Measurements from ENCODE around the gene PDCL2.
A peak's percentile ranks its signal among the peaks of the same experiment; 100 is the strongest.

DNA sequence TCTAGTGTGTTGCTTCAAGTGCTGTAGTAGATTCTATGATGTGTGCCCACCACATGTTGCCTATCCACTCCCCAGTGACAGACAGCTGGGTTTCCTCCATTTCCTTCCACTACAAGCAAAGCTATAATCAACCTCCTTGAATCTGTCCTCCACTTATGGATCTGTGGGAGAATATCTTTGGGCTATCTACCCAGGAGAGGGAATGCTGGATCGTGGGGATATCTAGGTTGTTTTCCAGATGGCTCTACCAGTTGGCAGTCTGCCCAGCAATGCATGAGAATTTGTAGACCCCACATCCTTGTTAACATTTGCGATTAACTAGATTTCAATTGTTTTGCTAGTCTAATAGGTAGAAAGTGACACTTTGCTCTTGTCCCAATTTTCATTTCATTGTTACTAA is 33.8 kb upstream of the PDCL2 start:
- no peak for TF ChIP-seq ISL1 (CRISPR knock-in tag; IDR thresholded peaks at IDR 0.05)
- no peak for TF ChIP-seq CSDC2 (CRISPR knock-in tag; IDR thresholded peaks at IDR 0.05)
- TF ChIP-seq, protein P1, sequence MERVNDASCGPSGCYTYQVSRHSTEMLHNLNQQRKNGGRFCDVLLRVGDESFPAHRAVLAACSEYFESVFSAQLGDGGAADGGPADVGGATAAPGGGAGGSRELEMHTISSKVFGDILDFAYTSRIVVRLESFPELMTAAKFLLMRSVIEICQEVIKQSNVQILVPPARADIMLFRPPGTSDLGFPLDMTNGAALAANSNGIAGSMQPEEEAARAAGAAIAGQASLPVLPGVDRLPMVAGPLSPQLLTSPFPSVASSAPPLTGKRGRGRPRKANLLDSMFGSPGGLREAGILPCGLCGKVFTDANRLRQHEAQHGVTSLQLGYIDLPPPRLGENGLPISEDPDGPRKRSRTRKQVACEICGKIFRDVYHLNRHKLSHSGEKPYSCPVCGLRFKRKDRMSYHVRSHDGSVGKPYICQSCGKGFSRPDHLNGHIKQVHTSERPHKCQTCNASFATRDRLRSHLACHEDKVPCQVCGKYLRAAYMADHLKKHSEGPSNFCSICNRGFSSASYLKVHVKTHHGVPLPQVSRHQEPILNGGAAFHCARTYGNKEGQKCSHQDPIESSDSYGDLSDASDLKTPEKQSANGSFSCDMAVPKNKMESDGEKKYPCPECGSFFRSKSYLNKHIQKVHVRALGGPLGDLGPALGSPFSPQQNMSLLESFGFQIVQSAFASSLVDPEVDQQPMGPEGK (CRISPR knock-in tag; IDR thresholded peaks at IDR 0.05; ENCODE audit: borderline replicate concordance): no peak
- TF ChIP-seq, protein P2, sequence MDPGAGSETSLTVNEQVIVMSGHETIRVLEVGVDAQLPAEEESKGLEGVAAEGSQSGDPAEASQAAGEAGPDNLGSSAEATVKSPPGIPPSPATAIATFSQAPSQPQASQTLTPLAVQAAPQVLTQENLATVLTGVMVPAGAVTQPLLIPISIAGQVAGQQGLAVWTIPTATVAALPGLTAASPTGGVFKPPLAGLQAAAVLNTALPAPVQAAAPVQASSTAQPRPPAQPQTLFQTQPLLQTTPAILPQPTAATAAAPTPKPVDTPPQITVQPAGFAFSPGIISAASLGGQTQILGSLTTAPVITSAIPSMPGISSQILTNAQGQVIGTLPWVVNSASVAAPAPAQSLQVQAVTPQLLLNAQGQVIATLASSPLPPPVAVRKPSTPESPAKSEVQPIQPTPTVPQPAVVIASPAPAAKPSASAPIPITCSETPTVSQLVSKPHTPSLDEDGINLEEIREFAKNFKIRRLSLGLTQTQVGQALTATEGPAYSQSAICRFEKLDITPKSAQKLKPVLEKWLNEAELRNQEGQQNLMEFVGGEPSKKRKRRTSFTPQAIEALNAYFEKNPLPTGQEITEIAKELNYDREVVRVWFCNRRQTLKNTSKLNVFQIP (CRISPR knock-in tag; IDR thresholded peaks at IDR 0.05; ENCODE audit: borderline replicate concordance, low read depth): no peak
- TF ChIP-seq, protein P3, sequence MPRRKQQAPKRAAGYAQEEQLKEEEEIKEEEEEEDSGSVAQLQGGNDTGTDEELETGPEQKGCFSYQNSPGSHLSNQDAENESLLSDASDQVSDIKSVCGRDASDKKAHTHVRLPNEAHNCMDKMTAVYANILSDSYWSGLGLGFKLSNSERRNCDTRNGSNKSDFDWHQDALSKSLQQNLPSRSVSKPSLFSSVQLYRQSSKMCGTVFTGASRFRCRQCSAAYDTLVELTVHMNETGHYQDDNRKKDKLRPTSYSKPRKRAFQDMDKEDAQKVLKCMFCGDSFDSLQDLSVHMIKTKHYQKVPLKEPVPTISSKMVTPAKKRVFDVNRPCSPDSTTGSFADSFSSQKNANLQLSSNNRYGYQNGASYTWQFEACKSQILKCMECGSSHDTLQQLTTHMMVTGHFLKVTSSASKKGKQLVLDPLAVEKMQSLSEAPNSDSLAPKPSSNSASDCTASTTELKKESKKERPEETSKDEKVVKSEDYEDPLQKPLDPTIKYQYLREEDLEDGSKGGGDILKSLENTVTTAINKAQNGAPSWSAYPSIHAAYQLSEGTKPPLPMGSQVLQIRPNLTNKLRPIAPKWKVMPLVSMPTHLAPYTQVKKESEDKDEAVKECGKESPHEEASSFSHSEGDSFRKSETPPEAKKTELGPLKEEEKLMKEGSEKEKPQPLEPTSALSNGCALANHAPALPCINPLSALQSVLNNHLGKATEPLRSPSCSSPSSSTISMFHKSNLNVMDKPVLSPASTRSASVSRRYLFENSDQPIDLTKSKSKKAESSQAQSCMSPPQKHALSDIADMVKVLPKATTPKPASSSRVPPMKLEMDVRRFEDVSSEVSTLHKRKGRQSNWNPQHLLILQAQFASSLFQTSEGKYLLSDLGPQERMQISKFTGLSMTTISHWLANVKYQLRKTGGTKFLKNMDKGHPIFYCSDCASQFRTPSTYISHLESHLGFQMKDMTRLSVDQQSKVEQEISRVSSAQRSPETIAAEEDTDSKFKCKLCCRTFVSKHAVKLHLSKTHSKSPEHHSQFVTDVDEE (CRISPR knock-in tag; IDR thresholded peaks at IDR 0.05): 0 out of 2 replicates have a peak, but pooled peaks have one; percentile 24
- TF ChIP-seq TOX (CRISPR knock-in tag; IDR thresholded peaks at IDR 0.05; ENCODE audit: borderline replicate concordance): no peak
- TF ChIP-seq ZC3H10 (CRISPR knock-in tag; IDR thresholded peaks at IDR 0.05): no peak

All from SK-N-SH treated with all-trans-retinoic acid at 6 μM for 48 hours (cell line).